Suppressor macrophage (primary cell): ENCODE data around the gene MMP24.
A peak's percentile ranks its signal among the peaks of the same experiment; 100 is the strongest.

Source experiments
- DNase-seq, 4 experiments: peaks; one replicate each; pipeline ENCODE4 v3.0.0-alpha.2; 2020 to 2022

Gene MMP24

GRCh38 chr20:35294293-35294685 is 67.8 kb downstream of the MMP24 start:
- DNase-seq = no peak

DNA sequence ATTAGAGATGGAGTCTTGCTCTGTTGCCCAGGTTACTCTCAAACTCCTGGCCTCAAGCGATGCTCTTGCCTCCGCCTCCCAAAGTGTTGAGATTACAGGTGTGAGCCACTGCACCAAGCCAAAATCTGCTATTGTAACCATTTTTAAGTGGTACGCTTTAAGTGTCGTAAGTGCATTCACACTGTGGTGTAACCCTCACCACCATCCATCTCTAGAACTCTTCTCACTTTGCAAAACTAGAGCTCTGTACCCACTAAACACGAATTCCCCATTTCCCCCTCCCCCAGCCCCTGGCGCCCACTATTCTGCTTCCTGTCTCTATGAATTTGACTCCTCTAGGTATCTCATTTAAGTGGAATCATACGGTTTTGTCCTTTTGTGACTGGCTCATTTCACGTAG is 68.6 kb downstream of the MMP24 start:
- no peak for DNase-seq

GRCh38 chr20:35295674-35296073 is 69.2 kb downstream of the MMP24 start:
- DNase-seq = no peak

GRCh38 chr20:35296101-35296554 is 69.6 kb downstream of the MMP24 start:
- no peak for DNase-seq

DNA sequence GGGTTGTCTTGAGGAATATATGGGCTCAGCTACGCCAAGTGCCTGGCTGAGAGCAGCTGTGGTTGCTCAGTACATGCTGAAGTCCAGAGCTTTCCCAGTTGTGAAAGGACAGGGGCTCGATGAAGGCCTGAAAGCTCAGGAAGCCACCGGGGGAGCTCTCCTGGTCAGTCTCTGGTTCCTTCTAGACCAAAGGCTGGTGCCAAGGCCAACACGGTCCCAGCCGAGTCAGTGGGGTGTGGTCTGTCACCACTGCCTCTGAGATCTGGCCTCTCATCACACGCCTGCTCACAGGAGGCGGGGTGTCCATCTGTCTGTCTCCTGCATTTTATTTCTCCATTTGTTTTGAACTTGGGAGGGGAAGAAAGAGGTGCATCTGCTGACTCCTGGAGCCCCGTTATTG is 70.7 kb downstream of the MMP24 start:
- DNase-seq = peak in 1 of 4 experiments; percentile 30

- DNase-seq = no peak
Observed at GRCh38 chr20:35297740-35298139, 71.2 kb downstream of the MMP24 start.

GRCh38 chr20:35298264-35298663 is 71.8 kb downstream of the MMP24 start:
- DNase-seq = no peak

DNA sequence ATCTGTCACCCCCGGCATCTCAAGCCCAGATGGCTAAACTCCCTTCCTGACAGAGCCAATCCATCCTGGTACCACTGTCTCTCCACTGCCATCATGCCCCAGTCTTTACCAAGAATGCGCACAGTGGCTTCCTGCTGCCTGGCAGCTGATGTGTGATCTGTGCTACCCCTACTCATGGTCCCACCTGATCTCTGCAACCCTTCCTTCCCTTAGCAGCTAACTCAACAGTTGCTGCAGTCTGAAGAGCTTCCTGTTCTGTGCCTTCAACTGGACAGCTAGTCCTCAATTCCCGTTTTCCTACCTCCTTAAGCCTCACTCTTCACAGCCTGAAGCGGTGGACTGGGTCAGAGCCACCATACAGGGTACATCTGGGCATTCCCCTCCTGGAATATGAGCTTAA is 73.3 kb downstream of the MMP24 start:
- DNase-seq = peak in 2 of 4 experiments; percentile 28

- no peak for DNase-seq
Observed at GRCh38 chr20:35300469-35301262, 74.2 kb downstream of the MMP24 start.

- no peak for DNase-seq
Observed at GRCh38 chr20:35301426-35301825, 74.9 kb downstream of the MMP24 start.

DNA sequence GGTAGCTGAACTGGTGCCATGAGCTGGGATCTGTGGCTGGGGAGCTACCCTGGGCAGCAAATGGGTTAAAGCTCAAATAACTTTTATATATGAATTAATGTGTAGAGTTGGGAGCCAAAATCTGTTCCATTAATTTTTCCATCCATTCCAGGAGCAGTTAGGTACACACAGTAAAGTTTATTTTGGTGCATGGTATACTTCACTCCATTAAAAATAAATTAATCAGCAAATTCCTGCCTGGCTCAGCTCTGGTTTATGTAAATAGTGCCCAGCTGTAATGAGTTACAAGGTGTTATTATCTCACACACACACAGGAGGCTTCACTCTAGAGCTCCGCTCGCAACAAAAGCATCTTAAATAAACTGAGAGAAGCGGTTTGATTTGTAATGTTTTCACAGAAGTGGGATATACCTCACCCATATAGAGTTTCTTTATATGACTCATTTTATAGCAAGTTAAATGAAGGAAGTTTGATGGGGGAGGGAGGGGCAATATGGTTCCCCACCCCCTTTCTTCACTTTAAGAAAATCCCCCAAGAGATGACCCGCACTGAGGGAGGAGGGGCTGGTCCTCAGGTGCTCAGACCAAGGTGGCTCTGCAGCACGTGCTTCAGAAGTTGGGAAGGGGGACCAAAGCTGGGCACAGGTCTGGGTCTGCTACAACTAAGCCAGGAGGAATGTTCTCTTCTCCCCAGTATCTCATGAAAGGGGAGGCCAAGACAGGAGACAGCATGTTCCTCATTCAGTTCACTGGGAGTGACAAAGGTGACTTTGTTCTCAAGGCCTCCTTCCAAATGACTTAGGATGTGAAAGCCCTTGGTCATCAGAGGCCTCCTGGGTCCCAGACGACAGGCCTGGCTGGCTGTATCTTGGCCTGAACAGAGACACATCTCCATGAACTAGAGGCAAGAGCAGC is 76.2 kb downstream of the MMP24 start:
- no peak for DNase-seq

DNA sequence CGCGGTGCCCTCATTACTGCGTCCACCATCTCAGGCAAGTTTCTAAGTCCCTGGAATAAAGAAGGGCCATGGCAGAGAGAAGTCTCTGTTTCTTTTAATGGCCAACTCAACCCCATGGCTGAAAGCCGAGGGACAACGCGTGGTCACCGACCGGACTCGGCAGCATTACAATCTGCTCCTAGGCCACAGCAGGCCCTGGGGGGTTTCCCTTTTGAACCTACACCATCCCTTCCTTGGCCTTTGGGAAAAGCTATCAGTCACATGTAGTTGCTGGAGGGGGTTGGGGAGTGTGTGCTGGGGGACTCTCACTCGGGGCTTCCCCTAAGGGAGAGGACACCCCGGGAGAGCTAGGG is 76.9 kb downstream of the MMP24 start:
- DNase-seq = no peak

- DNase-seq = peak; percentile 85 to 90 (median 88)
Observed at GRCh38 chr20:35303735-35304491, 77.4 kb downstream of the MMP24 start.

- no peak for DNase-seq
Observed at GRCh38 chr20:35304956-35305355, 78.5 kb downstream of the MMP24 start.

DNA sequence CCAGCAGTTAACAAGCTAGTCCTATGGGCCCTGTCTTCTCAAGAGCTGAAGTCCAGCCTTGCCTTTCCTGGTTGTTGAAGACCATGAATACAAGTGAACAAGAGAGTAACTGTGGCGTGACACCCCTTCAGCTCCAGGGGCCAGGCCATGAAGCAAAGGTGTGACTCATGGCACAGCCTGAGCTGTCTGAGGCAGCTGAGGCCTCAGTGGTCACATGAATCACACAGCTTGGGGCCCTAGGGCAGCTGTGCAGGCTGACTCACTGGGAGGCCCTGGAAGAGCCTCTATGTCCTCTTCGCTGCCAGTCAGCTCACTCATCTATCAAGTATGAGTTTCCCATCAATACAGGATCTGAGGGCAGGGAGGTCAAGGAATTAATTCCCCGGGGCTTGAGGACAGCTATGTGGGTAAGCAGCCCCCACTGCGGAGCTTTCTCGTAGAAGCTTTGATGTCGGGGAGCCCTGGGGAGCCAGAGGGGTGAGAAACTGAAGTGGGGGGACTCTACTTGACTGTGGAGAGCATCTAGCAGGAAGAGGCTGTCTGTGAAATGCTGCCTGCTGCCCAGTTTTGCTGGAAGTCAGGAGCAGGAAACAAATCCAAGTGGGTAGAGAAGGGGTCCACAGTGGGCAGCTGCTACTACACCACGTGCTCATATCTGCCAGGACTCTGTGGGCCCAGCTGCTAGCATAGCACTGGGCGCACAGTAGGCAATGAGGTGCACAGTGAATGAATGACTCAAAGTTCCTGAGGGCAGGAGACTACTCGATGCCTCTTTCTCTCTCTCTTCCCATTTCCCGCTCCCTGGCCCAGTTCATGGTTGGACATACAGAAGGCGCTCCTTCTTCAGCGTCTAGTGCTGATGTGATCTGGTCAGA is 79.4 kb downstream of the MMP24 start:
- DNase-seq = peak; percentile 86 to 93 (median 88)

DNA sequence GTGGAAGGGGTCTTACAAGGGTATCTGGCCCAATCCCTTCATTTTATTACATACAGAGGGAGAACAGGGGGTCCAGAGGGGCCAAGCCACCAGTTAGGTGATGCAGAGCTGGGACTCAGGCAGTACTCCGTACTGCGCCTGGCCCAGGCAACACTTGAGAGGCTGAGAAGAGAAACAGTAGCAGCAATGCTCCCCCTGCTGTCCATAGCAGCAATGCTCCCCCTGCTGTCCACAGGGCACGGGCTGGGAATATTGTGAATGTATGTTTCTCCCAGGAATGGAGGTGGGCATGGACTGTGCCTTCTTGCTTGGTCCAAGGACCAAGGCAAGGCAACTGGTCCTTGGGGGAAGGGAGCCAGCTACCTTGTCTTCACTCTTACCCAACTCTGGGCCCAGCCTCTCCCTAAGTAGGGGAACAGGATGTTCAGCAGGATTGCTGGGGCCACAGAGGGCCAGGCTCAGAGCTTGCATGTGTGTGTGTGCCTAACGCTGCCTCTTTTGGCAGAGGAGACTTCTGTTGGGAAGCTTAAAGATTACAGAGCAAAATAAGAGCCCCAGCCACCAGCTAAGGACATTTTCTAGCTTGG is 80.5 kb downstream of the MMP24 start:
- DNase-seq = peak; percentile 45 to 73 (median 64)

DNA sequence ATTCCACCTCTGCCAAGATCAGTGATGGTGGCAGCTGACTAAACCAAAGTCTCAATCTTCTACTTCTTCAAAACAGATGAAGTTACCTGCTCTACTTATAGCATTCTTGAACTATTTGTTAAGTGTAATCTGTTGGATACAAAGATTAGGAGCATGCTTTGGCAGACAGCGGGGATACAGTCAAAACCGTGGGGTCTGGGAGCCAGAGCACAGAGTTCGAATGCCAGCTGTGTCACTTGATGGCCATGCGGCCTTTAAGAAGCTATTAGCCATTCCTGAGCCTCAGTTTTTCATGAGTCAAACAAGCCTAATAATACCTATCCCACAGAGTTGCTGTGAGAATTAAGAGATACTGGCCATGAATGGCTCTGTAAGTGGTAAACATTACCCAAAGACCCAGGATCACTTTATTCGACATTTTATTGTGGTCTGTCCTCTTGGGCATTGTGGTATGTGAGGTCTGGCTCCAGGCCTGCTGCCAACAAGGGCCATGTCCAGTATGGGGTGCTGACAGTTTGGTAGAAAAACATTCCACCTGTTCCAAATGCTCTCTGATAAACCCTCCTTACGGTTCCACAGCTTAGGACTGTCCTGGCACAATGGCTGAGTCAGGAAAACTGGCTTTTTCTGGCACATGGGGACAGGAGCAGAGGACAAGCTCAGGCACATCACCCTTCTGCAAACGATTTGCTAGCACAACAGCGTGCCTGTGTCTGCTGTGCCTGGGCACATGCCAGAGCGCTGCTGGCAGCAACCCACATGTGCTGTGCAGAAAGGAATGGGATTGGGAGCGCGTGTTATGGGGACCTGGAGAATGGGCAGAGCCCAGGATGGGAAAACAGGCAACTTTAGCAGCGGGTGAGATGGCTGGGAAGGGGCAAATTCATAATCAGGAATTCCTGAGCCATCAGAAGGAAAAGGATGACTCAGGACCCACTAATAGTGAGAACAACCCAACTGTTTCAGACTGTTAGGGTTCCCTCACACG is 81.5 kb downstream of the MMP24 start:
- DNase-seq = no peak

GRCh38 chr20:35311409-35311808 is 84.9 kb downstream of the MMP24 start:
- no peak for DNase-seq

DNA sequence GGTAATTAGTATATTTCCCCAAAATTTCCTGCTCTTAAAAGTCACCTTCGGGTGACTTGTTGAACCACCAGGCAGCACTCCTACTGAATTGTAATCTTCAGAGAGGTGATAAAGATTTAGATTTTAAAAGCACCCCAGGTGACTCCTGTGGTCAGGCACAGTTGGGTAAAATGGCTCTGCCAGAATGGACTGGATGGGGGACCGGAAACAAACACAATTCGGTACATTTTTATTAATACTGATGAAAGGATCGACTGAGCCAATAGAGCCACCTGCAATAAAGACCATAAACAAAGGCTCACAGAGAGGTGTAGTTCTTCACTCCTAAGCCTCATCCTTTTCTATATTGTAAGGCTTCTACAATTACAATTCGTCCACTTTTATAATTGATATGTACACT is 85.3 kb downstream of the MMP24 start:
- DNase-seq = no peak

DNA sequence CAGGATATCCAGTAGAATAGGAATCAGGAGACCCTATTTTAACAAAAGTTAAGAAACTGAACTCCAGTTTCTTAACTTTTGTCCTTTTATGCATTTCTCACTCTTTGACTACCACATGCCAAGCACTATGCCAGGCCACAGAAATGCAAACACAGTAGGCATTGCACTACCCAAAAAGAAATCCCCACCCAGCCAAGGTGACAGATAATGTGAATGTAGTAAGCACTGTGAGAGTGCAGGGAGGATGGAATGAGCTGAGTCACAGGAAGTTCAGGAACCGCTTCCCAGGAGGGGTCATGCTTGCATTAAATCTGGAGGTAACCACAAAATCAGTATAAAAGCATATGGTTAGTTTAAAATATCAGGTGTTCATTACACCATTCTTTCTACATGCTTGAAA is 85.8 kb downstream of the MMP24 start:
- no peak for DNase-seq
